CD4-positive, alpha-beta T cell (primary cell): ENCODE results near the gene UBD. TPM values are rescaled to one million over a fixed set of nuclear protein-coding genes. Genes with fewer than 3 reads are reported as not detected.

Experiments
- ATAC-seq: fragments of 200-7000 bp; cut with Tn5 transposase; one replicate; pipeline ENCODE4 v1.10.0; 2022; ENCODE audit warnings: mild to moderate bottlenecking; ENCODE audit not compliant: poor library complexity
- CTCF ChIA-PET: fragments of 350-600 bp; sonication (Branson Sonifier 250); formaldehyde crosslinking; loops from one replicate; lab custom pipeline; 2021; ENCODE audit warnings: antibody characterized with exemption, inconsistent platforms; lab: Charles Lee
- POLR2A ChIA-PET: fragments of 350-600 bp; sonication (Branson Sonifier 250); formaldehyde crosslinking; loops from one replicate; lab custom pipeline; 2021; ENCODE audit warnings: antibody characterized with exemption, inconsistent platforms; lab: Charles Lee
- DNase-seq, 14 experiments: peaks; one replicate each; pipeline ENCODE4 v3.0.0-alpha.2; 2013 to 2020; ENCODE audit warnings: mixed read lengths in 2 of 14
- H3K27ac ChIP-seq, 2 donors: one replicate each; pipeline versions ENCODE4 v1.5.1 to v1.7.0; 2013; ENCODE audit warnings: low read length in 2 of 2, low read depth in 1 of 2, mild to moderate bottlenecking in 1 of 2
- H3K27me3 ChIP-seq, 2 experiments: 1 replicate in 1 of 2; 2 replicates in 1 of 2; pipeline versions ENCODE4 v1.6.1 to v1.7.0; 2013; ENCODE audit warnings: low read length in 2 of 2, control low read depth in 1 of 2, mild to moderate bottlenecking in 1 of 2, moderate library complexity in 1 of 2; ENCODE audit not compliant: insufficient read depth in 2 of 2, control insufficient read depth in 1 of 2
- H3K36me3 ChIP-seq: one replicate; pipeline ENCODE4 v1.6.1; 2013; ENCODE audit warnings: low read length, control low read depth; ENCODE audit not compliant: insufficient read depth
- H3K4me1 ChIP-seq: one replicate; pipeline ENCODE4 v1.6.1; 2013; ENCODE audit warnings: low read length, control low read depth; ENCODE audit not compliant: insufficient read depth
- H3K4me3 ChIP-seq: one replicate; pipeline ENCODE4 v1.5.1; 2013; ENCODE audit warnings: mild to moderate bottlenecking, low read length, moderate library complexity
- H3K9me3 ChIP-seq, 2 experiments: 1 replicate in 1 of 2; 2 replicates in 1 of 2; pipeline versions ENCODE4 v1.6.1 to v1.7.0; 2013; ENCODE audit warnings: low read length in 2 of 2, mild to moderate bottlenecking in 2 of 2, control low read depth in 1 of 2, moderate library complexity in 1 of 2; ENCODE audit not compliant: control insufficient read depth in 1 of 2, insufficient read depth in 1 of 2
- H3K27ac Mint-ChIP-seq: one replicate; pipeline ENCODE4 v1.8.0; 2020; ENCODE audit warnings: mixed read lengths
- H3K27me3 Mint-ChIP-seq: one replicate; pipeline ENCODE4 v1.8.0; 2021; ENCODE audit warnings: mixed read lengths
- H3K36me3 Mint-ChIP-seq: one replicate; pipeline ENCODE4 v1.8.0; 2021; ENCODE audit warnings: low read depth, mixed read lengths
- H3K4me1 Mint-ChIP-seq: one replicate; pipeline ENCODE4 v1.8.0; 2021; ENCODE audit warnings: low read depth, mixed read lengths
- H3K4me3 Mint-ChIP-seq: one replicate; pipeline ENCODE4 v1.8.0; 2020; ENCODE audit warnings: mild to moderate bottlenecking, mixed read lengths
- H3K9me3 Mint-ChIP-seq: one replicate; pipeline ENCODE4 v1.8.0; 2020; ENCODE audit warnings: mixed read lengths
- CTCF ChIP-seq: fragments of 200-600 bp; IDR thresholded peaks from one replicate; pipeline ENCODE4 v1.8.0; 2022; ENCODE audit warnings: antibody characterized with exemption, mild to moderate bottlenecking
- intact Hi-C, 2 experiments: fragments of 100-400 bp; cut with DNase I in 1 of 2; cut with micrococcal nuclease in 1 of 2; formaldehyde crosslinking; loops; one replicate each; pipeline versions ENCODE4 v1.15.1 to v1.9.0; 2023 to 2025; cut with DNase I, micrococcal nuclease
- total RNA-seq, 174 experiments: library from RNA in 2 of 174; stranded (reverse) in 2 of 174; gene quantifications; one replicate each; pipeline ENCODE4 v1.2.3 and lab custom pipeline; 2021 to 2026

The UBD gene
- total RNA-seq, 2 experiments from 2014 or later, result not detected

GRCh38 chr6:29517245-29517644, 42.3 kb downstream of the UBD start:
- no peak for TF ChIP-seq CTCF
- Histone ChIP-seq H3K4me3 (no peak overlapping the region), H3K27me3 (peaks cover 0 to 4% of the 10 kb centered on the region in 2 experiments), H3K36me3 (no peaks in the 10 kb centered on the region), H3K4me1 (peaks cover 4% of the 10 kb centered on the region), H3K27ac (no peak overlapping the region), H3K9me3 (no peaks in the 10 kb centered on the region)
- intact Hi-C loops, result no loop called here
- ATAC-seq (no peak), DNase-seq (no peak)
- ChIA-PET CTCF (no interaction called here), POLR2A (no interaction called here)
- Mint-ChIP-seq H3K27me3 (peaks cover 10% of the 10 kb centered on the region), H3K4me1 (peaks cover 8% of the 10 kb centered on the region), H3K9me3 (no peaks in the 10 kb centered on the region), H3K4me3 (no peak overlapping the region), H3K27ac (no peak overlapping the region), H3K36me3 (no peaks in the 10 kb centered on the region)

GRCh38 chr6:29516108-29516507, 43.4 kb downstream of the UBD start:
- peak; percentile 70 for ATAC-seq
- peak in 8 of 14 experiments; percentile 6 to 62 (median 24) for DNase-seq
- peaks cover 4% of the 10 kb centered on the region for H3K4me1 ChIP-seq
- ChIA-PET POLR2A (no interaction called here), CTCF (no interaction called here)
- H3K9me3 Mint-ChIP-seq, result no peaks in the 10 kb centered on the region
- H3K36me3 Mint-ChIP-seq, result no peaks in the 10 kb centered on the region
- peaks cover 8% of the 10 kb centered on the region for H3K4me1 Mint-ChIP-seq
- H3K27me3 ChIP-seq, result peaks cover 0 to 4% of the 10 kb centered on the region in 2 experiments
- H3K4me3 Mint-ChIP-seq, result no peak overlapping the region
- H3K27me3 Mint-ChIP-seq, result peaks cover 10% of the 10 kb centered on the region
- H3K27ac ChIP-seq, result no peak overlapping the region
- TF ChIP-seq CTCF, result no peak
- intact Hi-C loops, result no loop called here
- H3K36me3 ChIP-seq, result no peaks in the 10 kb centered on the region
- H3K27ac Mint-ChIP-seq, result no peak overlapping the region
- no peaks in the 10 kb centered on the region for H3K9me3 ChIP-seq
- no peak overlapping the region for H3K4me3 ChIP-seq

GRCh38 chr6:29510746-29511300, 48.7 kb downstream of the UBD start:
- no peaks in the 10 kb centered on the region for H3K9me3 Mint-ChIP-seq
- no peak for TF ChIP-seq CTCF
- intact Hi-C loops, result no loop called here
- ChIA-PET CTCF (interaction anchor here (0.7 kb wide), 1 partner anchor 163 kb away, joined by 3 read pairs; no protein-coding TSS in a partner anchor), POLR2A (no interaction called here)
- no peak overlapping the region for H3K4me3 Mint-ChIP-seq
- ATAC-seq (no peak), DNase-seq (no peak)
- H3K36me3 ChIP-seq, result no peaks in the 10 kb centered on the region
- no peaks in the 10 kb centered on the region for H3K4me1 ChIP-seq
- peaks cover 0 to 2% of the 10 kb centered on the region in 2 experiments for H3K27me3 ChIP-seq
- H3K9me3 ChIP-seq, result no peaks in the 10 kb centered on the region
- no peak overlapping the region for H3K27ac Mint-ChIP-seq
- H3K36me3 Mint-ChIP-seq, result no peaks in the 10 kb centered on the region
- H3K27me3 Mint-ChIP-seq, result peaks cover 12% of the 10 kb centered on the region
- H3K27ac ChIP-seq, result no peak overlapping the region
- H3K4me3 ChIP-seq, result no peak overlapping the region
- H3K4me1 Mint-ChIP-seq, result peaks cover 1% of the 10 kb centered on the region
